ENCODE results near the gene INTS15. TPM values are rescaled to one million over a fixed set of nuclear protein-coding genes. Genes with fewer than 3 reads are reported as not detected.

Gene INTS15
- total and polyA plus RNA-seq, 9 of the 15 experiments (the other 6 are each of a cell fraction or from before 2014, with no cell fraction given): 0.52 to 28.9 (median 11.6) TPM

DNA sequence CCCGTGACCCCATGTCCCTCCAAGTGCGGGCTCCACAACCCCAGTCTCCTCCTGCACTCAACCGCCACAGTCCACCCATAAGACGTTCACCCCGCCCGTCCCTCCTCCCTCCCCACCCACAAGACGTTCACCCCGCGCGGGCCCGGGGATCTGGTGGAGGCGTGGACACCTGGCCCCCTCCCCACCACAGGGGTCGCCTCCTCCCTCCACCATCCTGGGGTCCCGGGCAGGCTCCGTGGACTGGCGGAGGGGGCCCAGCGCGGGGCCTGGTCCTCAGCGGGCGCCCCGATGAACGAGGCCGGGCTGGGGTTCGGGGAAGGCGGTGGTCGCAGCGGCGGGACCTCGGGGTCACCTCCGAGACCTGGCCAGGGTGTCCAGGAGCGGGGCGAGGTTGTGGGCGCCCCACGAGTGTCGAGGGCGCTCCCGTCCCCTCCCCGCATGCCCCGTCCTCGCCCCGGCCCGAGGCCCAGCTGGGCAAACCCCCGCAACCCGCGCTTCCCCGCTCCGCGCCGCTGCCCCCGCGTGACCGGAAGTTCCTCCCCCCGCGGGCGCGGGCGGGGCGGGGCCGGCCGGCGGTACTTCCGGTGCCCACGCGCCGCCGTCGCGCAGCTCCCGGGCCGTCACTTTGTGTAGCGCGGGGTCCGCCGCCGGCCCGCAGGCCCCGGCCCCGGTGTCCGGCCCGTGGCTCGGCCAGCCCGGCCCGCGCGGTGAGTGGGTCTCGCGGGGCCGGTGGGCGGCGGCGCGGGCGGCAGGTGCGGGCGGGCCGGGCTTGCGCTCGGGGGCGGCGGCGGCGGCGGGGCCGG is 47.1 kb downstream of the INTS15 start, which contains the start of gene ZNF316 (continued):
- TF ChIP-seq HNRNPK (IDR thresholded peaks at IDR 0.05; ENCODE audit: low read depth, low read length, poor library complexity, severe bottlenecking): no peak
- no peak for TF ChIP-seq STAG1 (CRISPR knock-in tag; IDR thresholded peaks at IDR 0.05; ENCODE audit: borderline replicate concordance)
- no peak for TF ChIP-seq ZNF263 (CRISPR knock-in tag; IDR thresholded peaks at IDR 0.05; ENCODE audit: borderline replicate concordance)
- TF ChIP-seq ETV6 (IDR thresholded peaks at IDR 0.05; ENCODE audit: borderline replicate concordance in 1 of 2, low read depth in 2 of 2, low read length in 1 of 2): no peak
- TF ChIP-seq ETV6 (CRISPR knock-in tag; IDR thresholded peaks at IDR 0.05; ENCODE audit: borderline replicate concordance): no peak
- TF ChIP-seq GATAD2A (IDR thresholded peaks at IDR 0.05): 0 out of 2 replicates have a peak, but pooled peaks have one; percentile 42
- TF ChIP-seq, protein P1, sequence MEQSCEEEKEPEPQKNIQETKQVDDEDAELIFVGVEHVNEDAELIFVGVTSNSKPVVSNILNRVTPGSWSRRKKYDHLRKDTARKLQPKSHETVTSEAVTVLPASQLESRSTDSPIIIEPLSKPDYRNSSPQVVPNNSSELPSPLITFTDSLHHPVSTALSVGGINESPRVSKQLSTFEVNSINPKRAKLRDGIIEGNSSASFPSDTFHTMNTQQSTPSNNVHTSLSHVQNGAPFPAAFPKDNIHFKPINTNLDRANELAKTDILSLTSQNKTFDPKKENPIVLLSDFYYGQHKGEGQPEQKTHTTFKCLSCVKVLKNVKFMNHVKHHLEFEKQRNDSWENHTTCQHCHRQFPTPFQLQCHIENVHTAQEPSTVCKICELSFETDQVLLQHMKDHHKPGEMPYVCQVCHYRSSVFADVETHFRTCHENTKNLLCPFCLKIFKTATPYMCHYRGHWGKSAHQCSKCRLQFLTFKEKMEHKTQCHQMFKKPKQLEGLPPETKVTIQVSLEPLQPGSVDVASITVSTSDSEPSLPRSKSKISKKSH (CRISPR knock-in tag; IDR thresholded peaks at IDR 0.05): no peak
- TF ChIP-seq USF2 (CRISPR knock-in tag; IDR thresholded peaks at IDR 0.05): peak; percentile 82
- TF ChIP-seq ZFPM2 (CRISPR knock-in tag; IDR thresholded peaks at IDR 0.05): no peak
- TF ChIP-seq DACH1 (IDR thresholded peaks at IDR 0.05; ENCODE audit: partially characterized antibody): no peak
- TF ChIP-seq SAFB (IDR thresholded peaks at IDR 0.05; ENCODE audit: borderline replicate concordance, low read depth, low read length): peak; percentile 96
- TF ChIP-seq CSDE1 (IDR thresholded peaks at IDR 0.05): no peak
- TF ChIP-seq ZNF780A (CRISPR knock-in tag; IDR thresholded peaks at IDR 0.05): no peak
- TF ChIP-seq CHD1 (IDR thresholded peaks at IDR 0.05; ENCODE audit: low read length): peak; percentile 6
- TF ChIP-seq NFIC (IDR thresholded peaks at IDR 0.05): 0 out of 2 replicates have a peak, but pooled peaks have one; percentile 9
- no peak for TF ChIP-seq FOXJ2 (tag; IDR thresholded peaks at IDR 0.05)
- TF ChIP-seq NEUROD1 (IDR thresholded peaks at IDR 0.05; ENCODE audit: borderline replicate concordance, low read depth, low read length, partially characterized antibody): peak; percentile 35
- no peak for TF ChIP-seq ZNF785 (CRISPR knock-in tag; IDR thresholded peaks at IDR 0.05)
- no peak for TF ChIP-seq KAT7 (CRISPR knock-in tag; IDR thresholded peaks at IDR 0.05; ENCODE audit: borderline replicate concordance)
- TF ChIP-seq FOXK1 (CRISPR knock-in tag; IDR thresholded peaks at IDR 0.05; ENCODE audit: borderline replicate concordance): no peak
- peak; percentile 48; the same call in 1 of the 2 replicates for TF ChIP-seq TARDBP (IDR thresholded peaks at IDR 0.05)
- no peak for TF ChIP-seq TFAM (CRISPR knock-in tag; conservative IDR thresholded peaks at IDR 0.05)
- no peak for TF ChIP-seq MAFG (tag; conservative IDR thresholded peaks at IDR 0.05)
- TF ChIP-seq E2F6 (IDR thresholded peaks at IDR 0.05; ENCODE audit: borderline replicate concordance in 1 of 2, extremely low read depth in 1 of 2, insufficient read depth in 1 of 2, insufficient read length in 1 of 2, low read depth in 1 of 2, low read length in 1 of 2, poor library complexity in 1 of 2, severe bottlenecking in 1 of 2): peak; percentile 72 to 97
- TF ChIP-seq ZFX (CRISPR knock-in tag; IDR thresholded peaks at IDR 0.05): peak; percentile 44

Measured in K562 (cell line).